ENCODE measurements around the gene DOCK2. TPM values are rescaled to one million over a fixed set of nuclear protein-coding genes. Genes with fewer than 3 reads are reported as not detected.
A peak's percentile ranks its signal among the peaks of the same experiment; 100 is the strongest.

DOCK2 gene
- polyA plus RNA-seq (2011; rRNA removed), result 1.3 and 2.1 TPM in 2 replicates
- 1.0 and 1.2 TPM in 2 replicates for polyA plus RNA-seq (2012; cell fraction: cytosol; rRNA removed)
- 1.4 and 2.4 TPM in 2 replicates for polyA plus RNA-seq (2012; cell fraction: nucleus; rRNA removed)
- polyA plus RNA-seq (2017; fragmentation: RNase III; extraction: RNeasy Plus Mini Kit Qiagen cat#74134 plus additional on column Dnase treatment), result 4.0 to 5.2 TPM (median 4.6 TPM) in 3 replicates
- 3.3 and 4.0 TPM in 2 replicates for polyA minus RNA-seq (2011; rRNA and poly(A)+ RNA removed)

- 91% methylated on average over 39 of the region's 42 CpGs for WGBS (ENCODE audit: missing lambda C conversion rate)
- ATAC-seq, result no peak
Measured at GRCh38 chr5:169637085-169637548, at the start of gene DOCK2. DOCK2 (plus strand) TSS chr5:169637275; CDS start chr5:169637327, 52 bp downstream.

GRCh38 chr5:169590602-169591001 is 46.5 kb upstream of the DOCK2 start:
- ATAC-seq (no peak), DNase-seq (ENCODE audit: low read depth in 1 of 2, low spot score in 1 of 2) (no peak), FAIRE-seq (peak; percentile 36)
- H3K9me3 ChIP-seq, result no peaks in the 10 kb centered on the region
- WGBS (ENCODE audit: missing lambda C conversion rate), result 78% methylated on average over 3 of the region's 3 CpGs
- CTCF ChIA-PET, result no interaction called here
- peaks cover 94% of the 10 kb centered on the region for H3K4me1 ChIP-seq
- H3K4me2 ChIP-seq, result peak overlapping the region; percentile 68; the same call in 2 of the 3 replicates
- H3K27ac ChIP-seq, result peak overlapping the region in 1 of 2 experiments; percentile 65; a peak in 1 of 6 replicates
- TF ChIP-seq CEBPB (IDR thresholded peaks at IDR 0.05) (peak in 1 of 2 experiments; percentile 30; a peak in 1 of 4 replicates), GATA3 (IDR thresholded peaks at IDR 0.05; ENCODE audit: borderline replicate concordance) (no peak), CHD2 (IDR thresholded peaks at IDR 0.05; ENCODE audit: low read length, partially characterized antibody) (no peak), EHMT2 (IDR thresholded peaks at IDR 0.05; ENCODE audit: low read depth) (no peak), RCOR1 (IDR thresholded peaks at IDR 0.05; ENCODE audit: low read depth, low read length) (no peak), NR3C1 (IDR thresholded peaks at IDR 0.05) (no peak), PHF8 (IDR thresholded peaks at IDR 0.05; ENCODE audit: borderline replicate concordance, low read depth) (no peak)
- H3K4me3 ChIP-seq, result no peak overlapping the region
- POLR2A ChIA-PET, result no interaction called here

More at GRCh38 chr5:169637085-169637548, at the start of gene DOCK2:
- Histone ChIP-seq H3K9me3 (peaks cover 22% of the 10 kb centered on the region), H3K27ac (no peak within 1 kb of the TSS), H3K4me2 (no peak within 1 kb of the TSS), H3K4me3 (no peak within 1 kb of the TSS), H3K4me1 (peaks cover 7% of the 10 kb centered on the region; the same call in 1 of the 3 replicates)
- ChIA-PET CTCF (interaction anchor here (1.0 kb wide), 1 partner anchor 22 kb away, joined by 3 read pairs; no protein-coding TSS in a partner anchor), POLR2A (no interaction called here)
- TF ChIP-seq TP53 (CRISPR knock-in tag; IDR thresholded peaks at IDR 0.05) (no peak), POLR2AphosphoS2 (conservative IDR thresholded peaks at IDR 0.05; ENCODE audit: low read length) (no peak), TFCP2L1 (CRISPR knock-in tag; IDR thresholded peaks at IDR 0.05) (no peak), ZC3H11A (IDR thresholded peaks at IDR 0.05) (no peak), ZNF302 (CRISPR knock-in tag; IDR thresholded peaks at IDR 0.05) (no peak), ESRRA (IDR thresholded peaks at IDR 0.05; ENCODE audit: borderline replicate concordance, low read length) (no peak), CTCF (IDR thresholded peaks at IDR 0.05) (no peak), FOSL2 (IDR thresholded peaks at IDR 0.05) (no peak), FOSL2 (CRISPR knock-in tag; IDR thresholded peaks at IDR 0.05) (no peak), MAZ (IDR thresholded peaks at IDR 0.05; ENCODE audit: borderline replicate concordance, low read depth, low read length) (no peak), RARB (CRISPR knock-in tag; IDR thresholded peaks at IDR 0.05) (no peak), E2F6 (IDR thresholded peaks at IDR 0.05; ENCODE audit: borderline replicate concordance, low read depth) (no peak), KDM5A (IDR thresholded peaks at IDR 0.05) (no peak), JUN (IDR thresholded peaks at IDR 0.05) (no peak)
- DNase-seq (ENCODE audit: low read depth in 1 of 2, low spot score in 1 of 2), result no peak
- FAIRE-seq, result no peak

GRCh38 chr5:169591636-169592035 is 45.4 kb upstream of the DOCK2 start:
- ChIA-PET POLR2A (interaction anchor here (1.1 to 1.2 kb wide), 2 partner anchors 8 to 105 kb away, joined by 3 to 4 read pairs; no protein-coding TSS in a partner anchor), CTCF (interaction anchor here (1.2 kb wide), 1 partner anchor 11 kb away, joined by 5 read pairs; no protein-coding TSS in a partner anchor)
- peak overlapping the region; percentile 68 for H3K4me2 ChIP-seq
- peak overlapping the region; percentile 65 to 82 for H3K27ac ChIP-seq
- H3K4me3 ChIP-seq, result no peak overlapping the region
- ATAC-seq, result peak; percentile 63 to 69; a peak in 5 of 6 replicates
- no peaks in the 10 kb centered on the region for H3K9me3 ChIP-seq
- WGBS (ENCODE audit: missing lambda C conversion rate), result 0% methylated on average over 1 of the region's 1 CpG
- H3K4me1 ChIP-seq, result peaks cover 89% of the 10 kb centered on the region
- peak in 1 of 2 experiments; percentile 38 for DNase-seq (ENCODE audit: low read depth in 1 of 2, low spot score in 1 of 2)
- peak; percentile 46 for FAIRE-seq
- no peak for TF ChIP-seq PBX3 (IDR thresholded peaks at IDR 0.05)
- TF ChIP-seq MAFK (IDR thresholded peaks at IDR 0.05; ENCODE audit: partially characterized antibody), result peak; percentile 10

All from A549 (cell line).